ENCODE data around the gene EIF5AL1. TPM values are rescaled to one million over a fixed set of nuclear protein-coding genes. Genes with fewer than 3 reads are reported as not detected.

Gene EIF5AL1
- total and polyA plus RNA-seq, 2 experiments from 2014 or later = 0.65 to 6.1 TPM

DNA sequence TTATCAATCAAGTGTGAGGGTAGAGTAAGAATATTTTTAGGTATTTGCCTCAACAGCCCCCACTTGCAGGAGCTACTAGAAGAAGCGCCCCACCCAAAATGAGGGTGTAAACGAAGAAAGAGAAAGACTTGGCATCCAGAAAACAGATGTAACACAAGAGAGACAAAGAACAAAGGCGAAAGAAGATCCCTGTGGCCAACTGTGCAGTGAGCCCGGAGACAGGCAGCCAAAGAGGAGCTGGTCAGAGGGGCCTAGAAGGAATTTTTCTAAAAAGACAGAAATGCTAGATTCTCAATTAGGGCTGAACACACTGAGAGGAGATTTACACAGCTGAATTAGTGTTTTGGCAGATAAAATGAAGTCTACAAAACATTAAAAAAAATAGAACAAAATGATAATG lies 29.6 kb upstream of the EIF5AL1 start:
- H3K27me3 ChIP-seq (replicated peaks; ENCODE audit: insufficient read depth) = no peaks in the 10 kb centered on the region
- H3F3A ChIP-seq (ENCODE audit: insufficient read depth) = peaks cover 36% of the 10 kb centered on the region
- peak overlapping the region; percentile 75 for H3K4me2 ChIP-seq (ENCODE audit: unreplicated experiment)
- H2AFZ ChIP-seq = peak overlapping the region; percentile 70
- in situ Hi-C loops (cut with MboI) = no loop called here
- no peak for TF ChIP-seq EZH2phosphoT487 (IDR thresholded peaks at IDR 0.05; ENCODE audit: insufficient read depth, low read depth)
- TF ChIP-seq EZH2 (IDR thresholded peaks at IDR 0.05; ENCODE audit: insufficient read depth, poor library complexity, severe bottlenecking) = no peak
- H3K27ac ChIP-seq = peak overlapping the region; percentile 76
- no peaks in the 10 kb centered on the region for H3K9me3 ChIP-seq (ENCODE audit: low read depth)
- no peak overlapping the region; the same call in 1 of the 2 replicates for H3K9ac ChIP-seq
- H3K36me3 ChIP-seq (ENCODE audit: low read depth) = no peaks in the 10 kb centered on the region
- H3K4me1 ChIP-seq (ENCODE audit: insufficient read depth) = peaks cover 36% of the 10 kb centered on the region
- no peak overlapping the region for H3K4me3 ChIP-seq
- H4K20me1 ChIP-seq (ENCODE audit: insufficient read depth) = no peaks in the 10 kb centered on the region
- no peaks in the 10 kb centered on the region for H3K9me2 ChIP-seq (ENCODE audit: insufficient read depth)
- no peaks in the 10 kb centered on the region for H3K79me2 ChIP-seq (ENCODE audit: insufficient read depth)
- WGBS, 2 experiments (ENCODE audit: low coverage in 1 of 2, low lambda C conversion rate in 2 of 2, missing lambda C conversion rate in 2 of 2) = 15 to 17% methylated on average over 3 to 4 of the region's 4 CpGs
- DNase-seq = peak; percentile 28

DNA sequence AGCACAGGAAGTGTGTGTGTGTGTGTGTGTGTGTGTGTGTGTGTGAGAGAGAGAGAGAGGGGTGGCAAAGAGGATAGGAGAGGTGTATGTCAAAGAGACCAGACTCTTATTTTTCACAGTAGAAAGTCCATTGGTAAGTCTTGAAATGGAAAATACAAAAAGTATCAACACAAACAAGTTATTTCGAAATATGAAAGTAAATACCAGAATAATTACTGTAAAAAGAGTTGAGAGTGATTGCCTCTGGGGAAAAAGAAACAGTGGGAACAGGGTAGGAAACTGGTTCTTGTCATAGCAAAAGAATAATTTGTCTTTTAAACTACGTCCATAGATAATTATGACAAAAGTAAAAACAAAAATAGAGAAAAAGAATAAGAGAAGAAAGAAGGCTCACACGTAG lies 29.0 kb upstream of the EIF5AL1 start:
- H3K27me3 ChIP-seq (replicated peaks; ENCODE audit: insufficient read depth) = no peaks in the 10 kb centered on the region
- H3K27ac ChIP-seq = peak overlapping the region; percentile 76
- no peaks in the 10 kb centered on the region for H3K79me2 ChIP-seq (ENCODE audit: insufficient read depth)
- H3K9me2 ChIP-seq (ENCODE audit: insufficient read depth) = no peaks in the 10 kb centered on the region
- peak overlapping the region; percentile 70 for H2AFZ ChIP-seq
- H3K36me3 ChIP-seq (ENCODE audit: low read depth) = no peaks in the 10 kb centered on the region
- peaks cover 41% of the 10 kb centered on the region for H3K4me1 ChIP-seq (ENCODE audit: insufficient read depth)
- H3F3A ChIP-seq (ENCODE audit: insufficient read depth) = peaks cover 40% of the 10 kb centered on the region
- in situ Hi-C loops (cut with MboI) = no loop called here
- peak overlapping the region; percentile 44 for H3K9ac ChIP-seq
- 20 to 22% methylated on average over 3 of the region's 3 CpGs for WGBS, 2 experiments (ENCODE audit: low coverage in 1 of 2, low lambda C conversion rate in 2 of 2, missing lambda C conversion rate in 2 of 2)
- TF ChIP-seq EZH2phosphoT487 (IDR thresholded peaks at IDR 0.05; ENCODE audit: insufficient read depth, low read depth) = no peak
- TF ChIP-seq EZH2 (IDR thresholded peaks at IDR 0.05; ENCODE audit: insufficient read depth, poor library complexity, severe bottlenecking) = no peak
- peak overlapping the region; percentile 75 for H3K4me2 ChIP-seq (ENCODE audit: unreplicated experiment)
- DNase-seq = peak; percentile 52
- H3K4me3 ChIP-seq = peak overlapping the region; percentile 27; the same call in 1 of the 2 replicates
- H3K9me3 ChIP-seq (ENCODE audit: low read depth) = no peaks in the 10 kb centered on the region
- H4K20me1 ChIP-seq (ENCODE audit: insufficient read depth) = no peaks in the 10 kb centered on the region

DNA sequence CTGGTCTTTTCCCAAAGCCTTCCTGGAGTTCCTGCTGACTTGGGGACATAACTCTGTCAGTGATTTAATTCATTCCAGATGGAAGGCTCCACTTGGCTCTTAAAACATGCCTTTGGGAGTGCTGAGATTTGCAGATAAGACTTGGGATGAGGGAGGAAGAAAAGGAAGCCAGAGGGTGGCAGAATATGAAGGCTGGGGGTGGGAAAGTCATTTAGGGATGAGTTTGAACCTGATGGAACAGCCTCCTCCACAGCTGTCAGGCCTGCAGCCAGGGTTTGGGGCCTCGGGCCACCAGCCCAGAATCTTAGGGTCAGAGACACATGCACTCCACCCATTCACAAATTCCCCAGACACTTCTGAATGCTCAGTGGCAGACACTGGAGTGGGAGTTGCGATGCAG lies 28.4 kb upstream of the EIF5AL1 start:
- TF ChIP-seq EZH2 (IDR thresholded peaks at IDR 0.05; ENCODE audit: insufficient read depth, poor library complexity, severe bottlenecking) = no peak
- TF ChIP-seq EZH2phosphoT487 (IDR thresholded peaks at IDR 0.05; ENCODE audit: insufficient read depth, low read depth) = no peak
- H3K9me3 ChIP-seq (ENCODE audit: low read depth) = no peaks in the 10 kb centered on the region
- no peaks in the 10 kb centered on the region for H3K27me3 ChIP-seq (replicated peaks; ENCODE audit: insufficient read depth)
- no peaks in the 10 kb centered on the region for H3K36me3 ChIP-seq (ENCODE audit: low read depth)
- peak overlapping the region; percentile 35 for H2AFZ ChIP-seq
- H3K4me1 ChIP-seq (ENCODE audit: insufficient read depth) = peaks cover 45% of the 10 kb centered on the region
- no peaks in the 10 kb centered on the region for H4K20me1 ChIP-seq (ENCODE audit: insufficient read depth)
- DNase-seq = peak; percentile 73
- H3K9ac ChIP-seq = peak overlapping the region; percentile 44
- H3K79me2 ChIP-seq (ENCODE audit: insufficient read depth) = no peaks in the 10 kb centered on the region
- H3K4me2 ChIP-seq (ENCODE audit: unreplicated experiment) = peak overlapping the region; percentile 75
- in situ Hi-C loops (cut with MboI) = no loop called here
- H3K9me2 ChIP-seq (ENCODE audit: insufficient read depth) = no peaks in the 10 kb centered on the region
- peaks cover 40% of the 10 kb centered on the region for H3F3A ChIP-seq (ENCODE audit: insufficient read depth)
- peak overlapping the region; percentile 27 for H3K4me3 ChIP-seq
- H3K27ac ChIP-seq = peak overlapping the region; percentile 76
- WGBS, 2 experiments (ENCODE audit: low coverage in 1 of 2, low lambda C conversion rate in 2 of 2, missing lambda C conversion rate in 2 of 2) = 4 to 15% methylated on average over 2 of the region's 2 CpGs

DNA sequence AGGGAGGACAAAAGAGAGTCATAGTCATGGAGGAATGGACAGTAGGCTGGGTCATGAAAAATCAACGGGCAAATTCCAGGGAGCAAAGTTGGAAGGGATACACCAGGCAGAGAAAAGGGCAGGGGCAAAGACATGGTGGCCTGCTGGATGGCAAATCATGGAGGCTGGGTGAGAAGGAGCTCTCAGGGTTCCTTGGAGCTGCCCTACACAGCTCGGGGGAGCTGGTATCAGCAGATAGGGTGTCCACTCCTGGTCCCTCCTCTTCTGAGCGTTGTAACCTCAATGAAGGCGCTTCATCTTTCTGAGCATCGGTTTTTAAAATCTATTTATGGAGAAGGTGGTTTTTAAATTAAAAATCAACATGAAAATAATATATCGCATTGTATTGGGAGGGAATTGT lies 27.9 kb upstream of the EIF5AL1 start:
- Histone ChIP-seq H3K9ac (no peak overlapping the region), H3K79me2 (ENCODE audit: insufficient read depth) (no peaks in the 10 kb centered on the region), H3K4me2 (ENCODE audit: unreplicated experiment) (peak overlapping the region; percentile 75), H3K4me1 (ENCODE audit: insufficient read depth) (peaks cover 45% of the 10 kb centered on the region), H3K27me3 (replicated peaks; ENCODE audit: insufficient read depth) (no peaks in the 10 kb centered on the region), H3K9me2 (ENCODE audit: insufficient read depth) (no peaks in the 10 kb centered on the region), H3K27ac (peak overlapping the region; percentile 76), H2AFZ (peak overlapping the region; percentile 35; the same call in 1 of the 2 replicates), H3F3A (ENCODE audit: insufficient read depth) (peaks cover 36% of the 10 kb centered on the region), H4K20me1 (ENCODE audit: insufficient read depth) (no peaks in the 10 kb centered on the region), H3K36me3 (ENCODE audit: low read depth) (no peaks in the 10 kb centered on the region), H3K9me3 (ENCODE audit: low read depth) (no peaks in the 10 kb centered on the region), H3K4me3 (no peak overlapping the region)
- WGBS, 2 experiments (ENCODE audit: low coverage in 1 of 2, low lambda C conversion rate in 2 of 2, missing lambda C conversion rate in 2 of 2) = 87 to 89% methylated on average over 6 of the region's 6 CpGs
- TF ChIP-seq EZH2 (IDR thresholded peaks at IDR 0.05; ENCODE audit: insufficient read depth, poor library complexity, severe bottlenecking) (no peak), EZH2phosphoT487 (IDR thresholded peaks at IDR 0.05; ENCODE audit: insufficient read depth, low read depth) (no peak)
- in situ Hi-C loops (cut with MboI) = no loop called here
- DNase-seq = no peak
